Measurements from ENCODE around the gene TXNRD2. TPM values are rescaled to one million over a fixed set of nuclear protein-coding genes. Genes with fewer than 3 reads are reported as not detected.

The TXNRD2 gene
- total RNA-seq, 6 experiments from 2014 or later = 35.9 to 47.8 (median 44.3) TPM

GRCh38 chr22:19916941-19917340, 24.7 kb downstream of the TXNRD2 start:
- H3K27me3 ChIP-seq = no peaks in the 10 kb centered on the region
- H3K9me3 ChIP-seq = no peaks in the 10 kb centered on the region
- ATAC-seq = no peak
- intact Hi-C loops (cut with DNase I) = no loop called here
- DNase-seq = no peak
- TF ChIP-seq CTCF (IDR thresholded peaks at IDR 0.05) (no peak), POLR2A (IDR thresholded peaks at IDR 0.05) (no peak)
- H3K4me1 ChIP-seq = peaks cover 0 to 3% (median 0%) of the 10 kb centered on the region in 4 donors
- no peak overlapping the region for H3K4me3 ChIP-seq
- 73% methylated on average over 5 of the region's 7 CpGs for WGBS (ENCODE audit: insufficient coverage, low coverage, low lambda C conversion rate, missing lambda C conversion rate)
- peaks cover 0 to 50% (median 19%) of the 10 kb centered on the region in 4 donors for H3K36me3 ChIP-seq
- no peak overlapping the region for H3K27ac ChIP-seq

- DNase-seq (no peak), ATAC-seq (peak; percentile 64 to 85 (median 66))
- no peak overlapping the region for H3K4me3 ChIP-seq
- H3K27me3 ChIP-seq = no peaks in the 10 kb centered on the region
- peak overlapping the region in 1 of 3 donors; percentile 50 for H3K27ac ChIP-seq
- peaks cover 0 to 50% (median 19%) of the 10 kb centered on the region in 4 donors for H3K36me3 ChIP-seq
- peaks cover 0 to 3% (median 0%) of the 10 kb centered on the region in 4 donors for H3K4me1 ChIP-seq
- peak in 2 of 4 donors; percentile 5 to 25 for TF ChIP-seq CTCF (IDR thresholded peaks at IDR 0.05)
- no peak for TF ChIP-seq POLR2A (IDR thresholded peaks at IDR 0.05)
- 60% methylated on average over 2 of the region's 9 CpGs for WGBS (ENCODE audit: insufficient coverage, low coverage, low lambda C conversion rate, missing lambda C conversion rate)
- no peaks in the 10 kb centered on the region for H3K9me3 ChIP-seq
- intact Hi-C loops (cut with DNase I) = no loop called here
These were observed 25.6 kb downstream of the TXNRD2 start for GRCh38 chr22:19916006-19916405.

DNA sequence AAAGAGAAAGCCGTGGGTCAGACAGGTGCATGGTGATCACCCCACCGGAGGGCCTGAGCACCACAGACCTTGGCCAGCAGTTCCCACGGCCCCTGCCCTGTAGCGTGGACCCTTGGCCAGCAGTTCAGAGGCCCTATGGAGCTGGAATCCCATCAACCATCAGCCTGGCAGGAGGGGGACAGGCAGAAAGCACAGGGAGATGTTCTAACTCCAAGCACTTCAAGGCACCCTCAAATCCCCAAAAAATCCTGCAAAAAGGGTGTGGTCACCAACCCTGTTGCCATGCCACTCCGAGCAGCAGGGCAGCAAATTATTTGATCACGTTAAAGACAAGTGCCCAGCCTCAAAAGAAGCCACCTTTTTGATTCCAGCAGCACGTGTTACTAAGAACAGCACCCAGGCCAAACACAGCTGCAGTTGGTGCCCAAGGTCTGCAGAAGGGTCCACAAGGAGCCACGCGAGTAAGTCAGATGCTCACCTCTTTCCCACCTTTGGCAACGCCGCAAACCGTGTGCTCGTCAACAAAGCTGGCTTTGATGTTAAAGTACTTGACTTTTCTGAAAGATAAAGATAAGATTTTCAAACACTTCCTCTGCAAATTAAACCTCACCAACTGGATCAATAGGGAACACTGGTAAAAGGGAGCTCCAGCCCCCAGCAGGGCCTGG, 26.2 kb downstream of the TXNRD2 start:
- WGBS (ENCODE audit: insufficient coverage, low coverage, low lambda C conversion rate, missing lambda C conversion rate) = 84% methylated on average over 9 of the region's 13 CpGs
- intact Hi-C loops (cut with DNase I) = no loop called here
- Histone ChIP-seq H3K36me3 (peaks cover 0 to 50% (median 19%) of the 10 kb centered on the region in 4 donors), H3K4me3 (no peak overlapping the region), H3K27ac (peak overlapping the region in 1 of 3 donors; percentile 50), H3K27me3 (no peaks in the 10 kb centered on the region), H3K4me1 (peaks cover 0 to 3% (median 0%) of the 10 kb centered on the region in 4 donors), H3K9me3 (no peaks in the 10 kb centered on the region)
- DNase-seq (no peak), ATAC-seq (no peak)
- TF ChIP-seq POLR2A (IDR thresholded peaks at IDR 0.05) = no peak
- TF ChIP-seq CTCF (IDR thresholded peaks at IDR 0.05) = no peak

GRCh38 chr22:19914201-19914943, 27.2 kb downstream of the TXNRD2 start:
- no peak for ATAC-seq
- intact Hi-C loops (cut with DNase I) = loop anchor here (5.0 kb wide), 1 partner anchor 182 kb away; no protein-coding TSS in a partner anchor
- peaks cover 0 to 3% (median 0%) of the 10 kb centered on the region in 4 donors for H3K4me1 ChIP-seq
- no peaks in the 10 kb centered on the region for H3K27me3 ChIP-seq
- TF ChIP-seq POLR2A (IDR thresholded peaks at IDR 0.05) = no peak
- TF ChIP-seq CTCF (IDR thresholded peaks at IDR 0.05) = no peak
- DNase-seq = no peak
- H3K27ac ChIP-seq = no peak overlapping the region
- no peaks in the 10 kb centered on the region for H3K9me3 ChIP-seq
- no peak overlapping the region for H3K4me3 ChIP-seq
- H3K36me3 ChIP-seq = peaks cover 0 to 50% (median 19%) of the 10 kb centered on the region in 4 donors
- 95% methylated on average over 9 of the region's 9 CpGs for WGBS (ENCODE audit: insufficient coverage, low coverage, low lambda C conversion rate, missing lambda C conversion rate)

Measured in right lobe of liver (tissue), 6 donors.